Right cardiac atrium (tissue), 5 donors: ENCODE data around the gene ADK. TPM values are rescaled to one million over a fixed set of nuclear protein-coding genes. Genes with fewer than 3 reads are reported as not detected.
"Not testable (repeated sequence)": the region's sequence is repeated elsewhere in the genome, so short reads cannot be mapped to it uniquely, and the experiment has no call there.

Source experiments
- ATAC-seq, 2 donors: fragments of 200-7000 bp; cut with Tn5 transposase; one replicate each; pipeline versions ENCODE4 v1.8.0 to v1.9.1; 2020; ENCODE audit warnings: moderate library complexity in 2 of 2, mild to moderate bottlenecking in 1 of 2
- DNase-seq, 3 donors: peaks; one replicate each; pipeline ENCODE4 v3.0.0-alpha.2; 2020
- H3K27ac ChIP-seq: one replicate; pipeline ENCODE4 v1.5.1; 2013; ENCODE audit warnings: mild to moderate bottlenecking, low read length, control low read depth, moderate library complexity
- H3K27me3 ChIP-seq: one replicate; pipeline ENCODE4 v1.6.1; 2013; ENCODE audit not compliant: control insufficient read depth, insufficient read depth
- H3K4me1 ChIP-seq: one replicate; pipeline ENCODE4 v1.6.1; 2013; ENCODE audit warnings: low read length; ENCODE audit not compliant: control insufficient read depth, insufficient read depth
- H3K4me3 ChIP-seq: one replicate; pipeline ENCODE4 v1.5.1; 2013; ENCODE audit warnings: low read length, control low read depth
- H3K9me3 ChIP-seq: one replicate; pipeline ENCODE4 v1.6.1; 2013; ENCODE audit warnings: low read length; ENCODE audit not compliant: control insufficient read depth
- WGBS: extraction: QIAGEN DNeasy Blood & Tissue Kit; methylation state at CpG from one replicate; pipeline ENCODE4 v1.1.7; 2013; 5-methylcytosine and 5-hydroxymethylcytosine counted together
- intact Hi-C, 4 donors: fragments of 100-400 bp; cut with DNase I; formaldehyde crosslinking; loops; one replicate each; pipeline versions ENCODE4 v1.11.0 to v1.14.0; 2022 to 2023
- polyA plus RNA-seq: library from polyadenylated mRNA; stranded (reverse); fragments of 200-250 nt; gene quantifications from one replicate; pipeline ENCODE4 v1.2.3, GENCODE V29; 2013
- total RNA-seq, 4 donors: library from RNA; stranded (reverse); fragmentation: NEBNext Ultra II Directional; extraction: Animal tissue kit (Norgen Biotek cat#: 25700); gene quantifications; one replicate each; pipeline ENCODE4 v1.2.1, GENCODE V29; 2021
- donor health status: healthy with polysubstance abuse.
- donor health status: DM: no; HTN: yes; CAD: no.
- donor health status: DM: no; HTN: no; CAD: no.
- donor health status: DM: no; HTN: yes; CAD: no; lungs with severe emphysema.
- donor health status: DM: yes; HTN: yes; CAD: no.

The ADK gene
- total and polyA plus RNA-seq, 5 donors: 34.5 to 42.2 (median 41.0) TPM

GRCh38 chr10:74186678-74187077, 35.7 kb downstream of the ADK start:
- ATAC-seq (no peak), DNase-seq (no peak)
- Histone ChIP-seq H3K4me1 (peaks cover 5% of the 10 kb centered on the region), H3K27ac (no peak overlapping the region), H3K9me3 (no peaks in the 10 kb centered on the region), H3K27me3 (no peaks in the 10 kb centered on the region), H3K4me3 (no peak overlapping the region)
- intact Hi-C loops: no loop called here

- DNase-seq: no peak
- WGBS: 86% methylated on average over 1 of the region's 1 CpG
- intact Hi-C loops: no loop called here
- Histone ChIP-seq H3K27me3 (no peaks in the 10 kb centered on the region), H3K4me1 (peaks cover 5% of the 10 kb centered on the region), H3K4me3 (no peak overlapping the region), H3K9me3 (no peaks in the 10 kb centered on the region), H3K27ac (no peak overlapping the region)
- ATAC-seq: no peak
These were observed 36.2 kb downstream of the ADK start for GRCh38 chr10:74187237-74187636.

DNA sequence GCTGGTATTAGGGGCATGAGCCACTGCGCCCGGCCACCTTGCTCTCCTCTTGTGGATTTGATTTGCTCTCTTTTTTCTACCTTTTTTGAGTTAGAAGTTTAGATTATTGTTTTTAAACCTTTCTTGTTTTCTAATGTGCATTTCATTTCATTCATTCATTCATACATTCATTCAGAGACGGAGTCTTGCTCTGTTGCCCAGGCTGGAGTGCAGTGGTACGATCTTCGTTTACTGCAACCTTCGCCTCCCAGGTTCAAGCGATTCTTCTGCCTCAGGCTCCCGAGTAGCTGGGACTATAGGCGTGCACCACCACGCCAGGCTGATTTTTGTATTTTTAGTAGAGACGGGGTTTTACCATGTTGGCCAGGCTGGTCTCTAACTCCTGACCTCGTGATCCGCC, 37.6 kb downstream of the ADK start:
- DNase-seq, H3K27ac ChIP-seq, H3K9me3 ChIP-seq, intact Hi-C loops, H3K4me3 ChIP-seq, ATAC-seq, H3K4me1 ChIP-seq, H3K27me3 ChIP-seq: not testable (repeated sequence)
- WGBS: 98% methylated on average over 13 of the region's 13 CpGs

DNA sequence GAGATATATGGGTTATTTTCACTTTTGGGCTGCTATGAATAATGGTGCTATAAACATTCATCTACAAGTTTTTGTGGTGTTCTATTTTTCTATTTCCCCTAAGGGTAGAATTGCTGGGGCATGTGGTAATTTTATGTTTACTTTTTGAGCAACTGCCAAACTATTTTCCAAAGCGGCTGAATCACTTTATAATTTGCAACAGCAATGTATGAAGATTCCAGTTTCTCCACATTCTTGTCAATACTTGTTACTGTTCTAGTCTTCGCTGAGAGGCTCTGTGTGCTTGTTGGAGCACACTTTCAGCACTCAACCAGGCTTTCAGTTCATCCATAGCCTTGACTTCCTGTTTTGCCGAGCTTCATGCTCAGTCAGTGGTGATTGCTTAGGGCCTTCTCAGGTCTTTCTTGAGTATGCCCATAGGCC, 39.0 kb downstream of the ADK start:
- DNase-seq (no peak), ATAC-seq (peak in 1 of 2 donors; percentile 66)
- Histone ChIP-seq H3K9me3 (no peaks in the 10 kb centered on the region), H3K4me3 (no peak overlapping the region), H3K27ac (peak overlapping the region; percentile 1), H3K4me1 (peaks cover 5% of the 10 kb centered on the region), H3K27me3 (no peaks in the 10 kb centered on the region)
- 38% methylated on average over 3 of the region's 3 CpGs for WGBS
- intact Hi-C loops: no loop called here

- ATAC-seq (peak in 1 of 2 donors; percentile 31), DNase-seq (no peak)
- H3K4me3 ChIP-seq: no peak overlapping the region
- H3K27me3 ChIP-seq: no peaks in the 10 kb centered on the region
- H3K4me1 ChIP-seq: peaks cover 5% of the 10 kb centered on the region
- intact Hi-C loops: no loop called here
- H3K9me3 ChIP-seq: no peaks in the 10 kb centered on the region
- peak overlapping the region; percentile 37 for H3K27ac ChIP-seq
These were observed 39.5 kb downstream of the ADK start for GRCh38 chr10:74190494-74190893.

GRCh38 chr10:74194545-74194944, 43.5 kb downstream of the ADK start:
- Histone ChIP-seq H3K4me1 (peaks cover 5% of the 10 kb centered on the region), H3K27me3 (no peaks in the 10 kb centered on the region), H3K27ac (no peak overlapping the region), H3K4me3 (no peak overlapping the region), H3K9me3 (no peaks in the 10 kb centered on the region)
- DNase-seq (no peak), ATAC-seq (no peak)
- WGBS: 66% methylated on average over 3 of the region's 3 CpGs
- intact Hi-C loops: no loop called here

GRCh38 chr10:74194999-74195398, 44.0 kb downstream of the ADK start:
- no peak for ATAC-seq
- 62% methylated on average over 3 of the region's 3 CpGs for WGBS

GRCh38 chr10:74199315-74199714, 48.3 kb downstream of the ADK start:
- H3K27ac ChIP-seq: no peak overlapping the region
- H3K4me3 ChIP-seq: no peak overlapping the region
- no peak for DNase-seq
- no peaks in the 10 kb centered on the region for H3K27me3 ChIP-seq
- whole genome bisulfite sequencing: 97% methylated on average over 4 of the region's 4 CpGs
- no peak for ATAC-seq
- no peaks in the 10 kb centered on the region for H3K9me3 ChIP-seq
- intact Hi-C loops: no loop called here
- H3K4me1 ChIP-seq: no peaks in the 10 kb centered on the region

More at GRCh38 chr10:74194999-74195398, 44.0 kb downstream of the ADK start:
- intact Hi-C loops: no loop called here
- Histone ChIP-seq H3K4me3 (no peak overlapping the region), H3K27ac (no peak overlapping the region), H3K4me1 (peaks cover 5% of the 10 kb centered on the region), H3K9me3 (no peaks in the 10 kb centered on the region), H3K27me3 (no peaks in the 10 kb centered on the region)
- no peak for DNase-seq

DNA sequence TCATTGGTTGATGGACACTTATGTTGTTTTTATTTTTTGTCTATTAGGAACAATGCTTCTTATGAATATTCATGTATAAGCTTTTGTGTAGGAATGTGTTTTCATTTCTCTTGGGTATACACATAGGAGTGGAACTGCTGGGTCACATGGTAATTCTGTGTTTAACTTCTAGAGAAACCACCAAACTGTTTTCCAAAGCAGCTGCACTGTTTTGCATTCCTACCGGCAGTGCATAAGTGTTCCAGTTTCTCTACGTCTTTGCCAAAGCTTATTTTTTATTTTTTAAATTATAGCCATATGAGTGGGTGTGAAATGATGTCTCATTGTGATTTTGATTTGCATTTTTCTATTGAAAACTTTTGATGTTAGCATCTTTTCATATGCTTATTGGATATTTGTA, 51.3 kb downstream of the ADK start:
- Histone ChIP-seq H3K4me1 (no peaks in the 10 kb centered on the region), H3K9me3 (no peaks in the 10 kb centered on the region), H3K4me3 (no peak overlapping the region), H3K27ac (no peak overlapping the region), H3K27me3 (no peaks in the 10 kb centered on the region)
- intact Hi-C loops: no loop called here
- ATAC-seq: no peak
- DNase-seq: no peak
- 65% methylated on average over 2 of the region's 2 CpGs for WGBS

DNA sequence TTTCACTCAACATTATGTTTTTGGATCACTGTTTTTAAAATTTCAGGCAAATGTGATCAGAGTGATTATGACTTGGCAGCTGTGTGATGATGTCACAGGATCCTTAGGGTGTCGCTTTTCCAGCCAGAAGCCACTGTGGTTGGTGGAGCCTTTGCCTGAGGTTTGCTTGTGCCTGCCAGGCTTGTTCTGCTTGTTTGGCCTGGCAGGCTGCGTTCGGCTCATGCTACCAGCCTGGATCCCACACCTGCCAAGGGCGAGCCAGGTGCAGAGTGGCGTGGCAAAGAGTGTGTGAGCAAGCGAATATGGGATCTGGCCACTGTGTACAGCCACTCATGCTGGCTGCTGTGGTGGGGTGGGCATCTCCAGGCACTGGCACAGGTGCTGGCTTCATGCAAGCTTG, 55.7 kb downstream of the ADK start:
- H3K27me3 ChIP-seq: no peaks in the 10 kb centered on the region
- H3K4me1 ChIP-seq: peaks cover 1% of the 10 kb centered on the region
- no peak overlapping the region for H3K4me3 ChIP-seq
- H3K27ac ChIP-seq: no peak overlapping the region
- H3K9me3 ChIP-seq: no peaks in the 10 kb centered on the region
- DNase-seq: no peak
- intact Hi-C loops: no loop called here
- WGBS: 91% methylated on average over 6 of the region's 6 CpGs
- ATAC-seq: peak in 1 of 2 donors; percentile 19

DNA sequence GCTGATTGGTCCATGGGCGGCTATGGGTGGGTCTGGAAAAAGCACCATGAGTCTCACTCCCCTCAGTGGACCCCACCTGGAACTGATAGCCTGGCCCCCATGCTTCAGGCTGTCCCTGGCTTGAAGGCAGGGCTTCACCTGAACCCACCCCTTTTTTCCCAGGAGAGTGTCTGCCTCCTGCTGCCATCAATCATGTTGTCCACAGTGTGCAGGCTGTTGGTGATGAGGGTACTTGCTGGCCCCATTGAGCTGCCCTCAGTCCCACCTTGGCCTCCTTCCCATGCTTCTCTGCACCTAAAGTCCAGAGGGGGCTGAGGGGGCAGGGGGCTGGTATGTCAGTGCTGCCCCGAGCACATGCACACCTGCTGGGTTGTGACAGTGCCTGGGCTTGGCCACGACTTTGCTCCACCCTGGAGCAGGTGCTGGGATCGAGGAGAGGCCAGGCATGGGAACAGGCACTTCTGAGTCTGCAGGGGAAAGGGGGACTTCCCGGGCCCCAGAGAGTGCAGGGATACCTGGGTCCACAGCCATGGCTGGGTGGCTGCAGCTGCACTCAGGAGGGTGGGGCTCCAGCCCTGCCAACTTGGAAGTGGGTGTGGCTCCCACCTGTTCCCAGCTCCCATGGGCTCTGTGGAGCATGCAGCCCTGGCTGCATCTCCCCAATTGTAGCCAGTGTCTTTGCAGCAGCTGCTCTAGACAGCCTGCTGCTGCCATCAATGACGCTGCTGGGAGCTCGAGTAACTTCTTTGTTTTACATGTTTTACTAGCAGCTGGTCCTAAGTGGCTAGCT, 56.9 kb downstream of the ADK start:
- no peak for DNase-seq
- intact Hi-C loops: no loop called here
- ATAC-seq: peak in 1 of 2 donors; percentile 50
- H3K4me3 ChIP-seq: no peak overlapping the region
- H3K27ac ChIP-seq: no peak overlapping the region
- WGBS: 84% methylated on average over 7 of the region's 7 CpGs
- peaks cover 2% of the 10 kb centered on the region for H3K4me1 ChIP-seq
- H3K27me3 ChIP-seq: no peaks in the 10 kb centered on the region
- no peaks in the 10 kb centered on the region for H3K9me3 ChIP-seq

GRCh38 chr10:74208997-74209396, 58.0 kb downstream of the ADK start:
- no peak for ATAC-seq
- WGBS: 93% methylated on average over 3 of the region's 3 CpGs

More at GRCh38 chr10:74208997-74209396, 58.0 kb downstream of the ADK start:
- Histone ChIP-seq H3K4me1 (peaks cover 3% of the 10 kb centered on the region), H3K9me3 (no peaks in the 10 kb centered on the region), H3K4me3 (no peak overlapping the region), H3K27ac (no peak overlapping the region), H3K27me3 (no peaks in the 10 kb centered on the region)
- no peak for DNase-seq
- intact Hi-C loops: no loop called here
